AG04450 (cell line): ENCODE measurements around the gene TRIP4. TPM values are rescaled to one million over a fixed set of nuclear protein-coding genes. Genes with fewer than 3 reads are reported as not detected.
"Not testable (repeated sequence)": the region's sequence is repeated elsewhere in the genome, so short reads cannot be mapped to it uniquely, and the experiment has no call there.

Source experiments
- CTCF ChIA-PET: fragments of 300-600, 350-600 bp; formaldehyde crosslinking; extraction: SDS; loops from one replicate; lab custom pipeline; 2022; ENCODE audit warnings: antibody characterized with exemption, inconsistent platforms; lab: Charles Lee
- POLR2A ChIA-PET: fragments of 350-600 bp; formaldehyde crosslinking; extraction: SDS; loops from one replicate; lab custom pipeline; 2021; ENCODE audit warnings: antibody characterized with exemption, inconsistent platforms; lab: Yijun Ruan, JAX
- DNase-seq: peaks from one replicate; pipeline ENCODE4 v3.0.0-alpha.2; 2011; ENCODE audit warnings: low read depth, low spot score
- H3K27ac ChIP-seq: one replicate; pipeline ENCODE4 v1.5.1; 2012; ENCODE audit warnings: low read depth, low read length, control low read depth
- H3K27me3 ChIP-seq: one replicate; pipeline ENCODE4 v1.6.0; 2012; ENCODE audit warnings: low read length; ENCODE audit not compliant: control insufficient read depth, insufficient read depth
- H3K4me3 ChIP-seq: 2 replicates; pipeline ENCODE4 v1.5.1; 2011; ENCODE audit warnings: mild to moderate bottlenecking, low read depth, low read length, control low read depth
- H3K9me3 ChIP-seq: 2 replicates; pipeline ENCODE4 v1.5.1; 2012; ENCODE audit warnings: low read length; ENCODE audit not compliant: control insufficient read depth, insufficient read depth
- CTCF ChIP-seq: IDR thresholded peaks from 2 replicates; pipeline ENCODE4 v1.5.1; 2011; ENCODE audit warnings: low read depth, low read length, control low read depth, inconsistent platforms
- polyA plus RNA-seq: library from polyadenylated mRNA; depleted of rRNA; stranded (reverse); fragments of >200 nt; gene quantifications from 2 replicates; pipeline ENCODE4 v1.2.3, GENCODE V29; 2011

The TRIP4 gene
- polyA plus RNA-seq, 1 experiment, result 28.0 TPM

GRCh38 chr15:64344651-64345294, 42.9 kb upstream of the TRIP4 start:
- DNase-seq, result no peak
- TF ChIP-seq CTCF, result no peak
- no peak overlapping the region for H3K4me3 ChIP-seq
- POLR2A ChIA-PET, result interaction anchor here (1.5 kb wide), 1 partner anchor 11 kb away, joined by 5 read pairs; the partner anchor contains the start of gene CSNK1G1
- H3K27me3 ChIP-seq, result no peaks in the 10 kb centered on the region
- H3K9me3 ChIP-seq, result no peaks in the 10 kb centered on the region
- CTCF ChIA-PET, result interaction anchor here (0.9 to 1.3 kb wide), 4 partner anchors 9 to 35 kb away, joined by 3 to 4 read pairs (median 3); no protein-coding TSS in a partner anchor
- no peak overlapping the region for H3K27ac ChIP-seq

- CTCF ChIA-PET, H3K9me3 ChIP-seq, H3K27ac ChIP-seq, DNase-seq, H3K27me3 ChIP-seq, H3K4me3 ChIP-seq, POLR2A ChIA-PET: not testable (repeated sequence)
Measured at GRCh38 chr15:64346242-64346641, 41.4 kb upstream of the TRIP4 start.

- ChIA-PET CTCF (no interaction called here), POLR2A (interaction anchor here (0.6 kb wide), 1 partner anchor 29 kb away, joined by 7 read pairs; no protein-coding TSS in a partner anchor)
- H3K27ac ChIP-seq, result no peak overlapping the region
- no peaks in the 10 kb centered on the region for H3K9me3 ChIP-seq
- no peak for TF ChIP-seq CTCF
- H3K4me3 ChIP-seq, result no peak overlapping the region
- no peaks in the 10 kb centered on the region for H3K27me3 ChIP-seq
- no peak for DNase-seq
Measured at GRCh38 chr15:64348455-64348854, 39.2 kb upstream of the TRIP4 start.

GRCh38 chr15:64349375-64349774, 38.3 kb upstream of the TRIP4 start:
- H3K9me3 ChIP-seq, result no peaks in the 10 kb centered on the region
- ChIA-PET CTCF (no interaction called here), POLR2A (interaction anchor here (0.7 kb wide), 1 partner anchor 548 kb away, joined by 4 read pairs; no protein-coding TSS in a partner anchor)
- H3K27me3 ChIP-seq, result no peaks in the 10 kb centered on the region
- no peak for TF ChIP-seq CTCF
- no peak overlapping the region for H3K4me3 ChIP-seq
- no peak for DNase-seq
- no peak overlapping the region for H3K27ac ChIP-seq

GRCh38 chr15:64351265-64351664, 36.4 kb upstream of the TRIP4 start:
- TF ChIP-seq CTCF, result no peak
- no peak overlapping the region for H3K27ac ChIP-seq
- ChIA-PET CTCF (no interaction called here), POLR2A (interaction anchor here (0.6 kb wide), 1 partner anchor 40 kb away, joined by 4 read pairs; no protein-coding TSS in a partner anchor)
- no peaks in the 10 kb centered on the region for H3K9me3 ChIP-seq
- DNase-seq, result no peak
- H3K27me3 ChIP-seq, result no peaks in the 10 kb centered on the region
- no peak overlapping the region for H3K4me3 ChIP-seq
